Osteocyte (in vitro differentiated cells): ENCODE measurements around the gene SRSF4. TPM values are rescaled to one million over a fixed set of nuclear protein-coding genes. Genes with fewer than 3 reads are reported as not detected.
A peak's percentile ranks its signal among the peaks of the same experiment; 100 is the strongest.

ENCODE experiments used
- DNase-seq: peaks from one replicate; pipeline ENCODE4 v3.0.0; 2021; ENCODE audit warnings: mixed read lengths; ENCODE audit not compliant: unreplicated experiment; ENCODE audit errors: extremely low spot score
- H3K27ac Mint-ChIP-seq: one replicate; pipeline ENCODE4 v1.8.0; 2021; ENCODE audit warnings: mild to moderate bottlenecking, mixed read lengths; ENCODE audit not compliant: unreplicated experiment
- H3K27me3 Mint-ChIP-seq: one replicate; pipeline ENCODE4 v1.8.0; 2021; ENCODE audit warnings: mixed read lengths; ENCODE audit not compliant: unreplicated experiment
- H3K36me3 Mint-ChIP-seq: one replicate; pipeline ENCODE4 v1.8.0; 2021; ENCODE audit warnings: mixed read lengths; ENCODE audit not compliant: unreplicated experiment
- H3K4me1 Mint-ChIP-seq: one replicate; pipeline ENCODE4 v1.8.0; 2021; ENCODE audit warnings: mixed read lengths; ENCODE audit not compliant: unreplicated experiment
- H3K4me3 Mint-ChIP-seq: one replicate; pipeline ENCODE4 v1.8.0; 2021; ENCODE audit warnings: mild to moderate bottlenecking, moderate library complexity, mixed read lengths; ENCODE audit not compliant: unreplicated experiment
- H3K9me3 Mint-ChIP-seq: one replicate; pipeline ENCODE4 v1.8.0; 2021; ENCODE audit warnings: mixed read lengths; ENCODE audit not compliant: unreplicated experiment
- CTCF ChIP-seq: fragments of 200-600 bp; sonication (generic); IDR thresholded peaks from 2 replicates; pipeline ENCODE4 v1.5.0; 2021; ENCODE audit warnings: antibody characterized with exemption, mild to moderate bottlenecking, moderate library complexity
- total RNA-seq: library from RNA; stranded (reverse); gene quantifications from 2 replicates; pipeline ENCODE4 v1.2.1, GENCODE V29; 2021

Gene SRSF4
- total RNA-seq, 1 donor from 2014 or later: 74.6 TPM

GRCh38 chr1:29208442-29208841 is 26.7 kb upstream of the SRSF4 start:
- no peak for DNase-seq
- H3K9me3 Mint-ChIP-seq: no peaks in the 10 kb centered on the region
- no peaks in the 10 kb centered on the region for H3K4me1 Mint-ChIP-seq
- no peak for TF ChIP-seq CTCF
- H3K27me3 Mint-ChIP-seq: no peaks in the 10 kb centered on the region
- no peak overlapping the region for H3K4me3 Mint-ChIP-seq
- no peak overlapping the region for H3K27ac Mint-ChIP-seq
- peaks cover 18% of the 10 kb centered on the region for H3K36me3 Mint-ChIP-seq

GRCh38 chr1:29202584-29203340 is 21.1 kb upstream of the SRSF4 start:
- Mint-ChIP-seq H3K27ac (peak overlapping the region; percentile 84), H3K4me3 (no peak overlapping the region), H3K4me1 (peaks cover 6% of the 10 kb centered on the region), H3K36me3 (peaks cover 13% of the 10 kb centered on the region), H3K9me3 (no peaks in the 10 kb centered on the region), H3K27me3 (no peaks in the 10 kb centered on the region)
- DNase-seq: peak; percentile 97
- TF ChIP-seq CTCF: peak; percentile 97

DNA sequence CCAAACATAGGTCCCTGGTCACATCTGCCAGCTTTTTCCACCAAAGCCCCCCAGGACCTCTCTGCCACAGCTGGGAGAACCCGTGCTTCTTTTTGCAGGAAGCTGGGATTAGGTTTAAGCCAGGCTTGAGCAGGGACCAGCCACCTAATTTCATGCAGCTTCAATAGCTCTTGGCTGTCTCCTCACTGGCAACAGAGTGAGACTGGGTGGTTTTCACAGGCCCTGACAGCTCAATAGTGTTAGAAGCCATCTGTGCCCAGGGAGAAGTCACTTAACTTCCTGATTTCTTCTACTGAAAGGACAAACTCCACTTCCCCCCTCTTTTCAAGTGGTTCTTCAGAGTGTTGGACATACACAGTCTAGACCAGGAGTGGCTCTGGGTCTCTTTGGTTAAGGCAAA is 20.4 kb upstream of the SRSF4 start:
- H3K27me3 Mint-ChIP-seq: no peaks in the 10 kb centered on the region
- peaks cover 9% of the 10 kb centered on the region for H3K4me1 Mint-ChIP-seq
- no peak for TF ChIP-seq CTCF
- no peak for DNase-seq
- no peak overlapping the region for H3K4me3 Mint-ChIP-seq
- no peaks in the 10 kb centered on the region for H3K9me3 Mint-ChIP-seq
- H3K27ac Mint-ChIP-seq: peak overlapping the region; percentile 84
- H3K36me3 Mint-ChIP-seq: peaks cover 13% of the 10 kb centered on the region

DNA sequence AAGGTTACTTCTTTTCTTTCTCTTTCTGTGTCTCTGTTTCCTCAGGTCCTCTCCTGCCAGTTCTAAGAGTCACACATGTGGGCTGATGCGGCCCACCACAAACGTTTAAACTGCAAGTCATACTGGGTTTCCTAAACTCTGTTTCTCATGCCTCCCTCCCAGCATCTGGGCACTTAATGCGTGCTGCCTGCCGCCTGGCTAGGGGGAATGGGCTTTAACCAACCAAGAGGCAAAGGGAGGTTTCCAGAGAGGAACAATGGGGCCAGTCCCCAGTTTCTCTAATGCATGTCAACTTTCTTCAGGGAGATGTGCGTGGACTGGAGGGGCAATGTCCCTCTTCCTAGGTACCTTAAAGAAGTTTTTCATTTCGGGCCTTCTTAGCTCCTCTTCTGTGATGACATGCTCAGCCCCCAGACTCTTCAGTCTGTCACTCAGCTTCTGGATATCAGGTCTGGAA is 19.9 kb upstream of the SRSF4 start:
- H3K27ac Mint-ChIP-seq: no peak overlapping the region

More for the DNA sequence above, 19.9 kb upstream of the SRSF4 start:
- peaks cover 13% of the 10 kb centered on the region for H3K36me3 Mint-ChIP-seq
- H3K9me3 Mint-ChIP-seq: no peaks in the 10 kb centered on the region
- H3K4me3 Mint-ChIP-seq: no peak overlapping the region
- DNase-seq: no peak
- no peak for TF ChIP-seq CTCF
- no peaks in the 10 kb centered on the region for H3K27me3 Mint-ChIP-seq
- peaks cover 12% of the 10 kb centered on the region for H3K4me1 Mint-ChIP-seq
